HG03575 (cell line): ENCODE data around the gene SND1.

Experiments
- ATAC-seq: cut with Tn5 transposase; IDR thresholded peaks from one replicate; pipeline ENCODE4 v1.9.1; 2021; ENCODE audit not compliant: unreplicated experiment, insufficient number of reproducible peaks, low FRiP score; ENCODE audit errors: extremely low read depth

Gene SND1

DNA sequence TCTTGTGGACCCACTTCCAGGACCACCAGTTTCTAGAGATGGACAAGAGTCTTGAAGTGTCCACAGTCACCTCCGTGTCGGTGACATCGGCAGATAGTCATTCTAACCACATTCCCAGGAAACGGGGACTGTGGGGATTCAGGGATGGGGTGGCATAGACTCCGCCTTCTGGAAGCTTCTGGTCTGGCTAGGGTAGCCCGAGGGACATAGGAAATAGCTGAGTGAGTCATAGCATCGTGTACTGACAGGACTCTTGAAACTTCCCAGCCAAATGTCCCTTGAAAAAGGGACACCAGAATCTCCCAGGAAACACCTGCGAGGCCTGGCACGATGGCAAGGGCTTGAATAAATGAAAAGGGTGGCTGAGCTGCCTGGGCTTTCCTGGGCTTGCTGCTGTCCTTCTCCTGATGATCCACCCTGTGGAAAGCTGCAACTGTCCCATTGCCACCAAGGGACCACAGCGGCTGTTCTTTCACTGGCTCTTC, 463.4 kb downstream of the SND1 start:
- ATAC-seq, result no peak

DNA sequence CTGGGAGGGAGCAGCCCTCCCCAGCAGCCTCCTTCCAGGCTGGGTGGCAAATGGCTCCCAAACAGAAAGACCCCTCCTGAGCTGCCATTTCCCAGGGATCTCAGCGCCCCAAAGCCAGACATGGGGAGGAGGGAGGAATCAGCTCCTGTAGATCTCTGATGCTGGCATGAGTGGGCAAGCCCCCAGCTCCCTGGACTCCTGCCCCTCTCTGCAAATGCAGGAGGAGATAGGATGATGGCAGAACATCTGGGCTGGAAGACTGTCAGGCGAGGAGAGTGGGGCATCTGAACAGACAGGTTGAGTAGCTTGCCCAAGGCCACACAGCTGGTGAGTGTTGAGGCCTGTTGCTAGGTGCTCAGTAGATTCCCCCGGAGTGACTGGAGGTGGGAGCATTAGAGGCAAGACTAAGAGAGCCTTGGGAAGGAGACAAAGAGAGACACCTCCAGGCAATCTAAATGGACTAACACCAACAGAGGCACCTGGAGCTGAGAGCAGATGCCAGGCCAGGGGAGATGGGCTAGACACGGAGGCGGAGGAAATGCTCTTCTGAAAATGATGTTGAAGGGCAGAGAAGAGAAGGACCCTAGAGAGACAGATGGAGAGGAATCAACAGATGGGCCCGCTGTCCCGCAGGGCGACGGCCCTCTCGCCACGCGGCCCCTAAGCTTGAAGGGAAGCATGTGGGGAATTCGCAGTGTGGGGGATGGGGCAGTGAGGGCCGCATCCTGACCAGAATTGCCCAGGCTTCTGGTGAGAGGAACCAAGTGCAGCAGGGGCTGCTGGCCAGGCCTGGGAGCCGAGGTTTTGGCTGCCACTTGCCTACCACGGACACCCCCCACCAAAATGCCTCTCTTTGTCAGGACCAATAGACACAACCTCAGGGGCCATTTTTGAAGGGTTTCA, 464.1 kb downstream of the SND1 start:
- no peak for ATAC-seq

DNA sequence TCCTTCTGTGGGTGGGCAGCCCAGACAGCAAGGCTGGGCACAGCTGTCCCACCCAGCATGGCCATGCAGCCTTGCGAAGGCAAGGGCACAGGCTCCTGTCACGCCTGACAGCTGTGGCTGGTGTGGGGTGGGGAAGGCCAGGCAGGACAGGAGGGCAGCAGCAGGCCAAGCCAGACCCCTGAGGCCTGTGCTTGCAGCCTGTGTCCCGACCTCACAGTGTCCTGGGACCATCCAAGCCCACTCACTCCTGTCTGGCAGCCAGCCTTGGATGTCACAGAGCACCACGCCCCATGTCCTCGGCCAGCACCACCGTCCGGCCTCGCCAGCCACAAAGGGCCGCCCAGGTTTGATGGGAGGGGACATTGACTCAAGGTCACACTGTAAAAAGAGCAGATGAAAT, 464.7 kb downstream of the SND1 start:
- no peak for ATAC-seq

DNA sequence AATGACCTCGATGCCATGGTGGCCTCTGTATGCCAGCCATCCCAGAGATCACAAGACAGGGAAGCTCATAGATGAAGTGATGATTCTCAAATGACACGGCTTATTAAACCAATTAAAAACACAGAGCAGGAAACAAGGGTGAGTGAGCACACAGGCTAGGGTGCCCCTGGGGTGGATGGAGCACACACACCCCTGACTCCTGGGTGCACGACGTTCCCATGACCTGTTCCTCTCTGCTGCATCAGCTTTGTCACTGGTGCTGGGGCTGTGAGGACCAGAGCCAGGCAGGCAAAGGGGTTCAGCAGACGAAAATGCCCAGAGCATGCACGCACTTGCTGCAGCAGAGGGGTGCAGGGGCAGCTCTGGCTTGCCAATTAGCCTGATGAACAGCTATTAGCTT, 465.7 kb downstream of the SND1 start:
- ATAC-seq, result no peak

DNA sequence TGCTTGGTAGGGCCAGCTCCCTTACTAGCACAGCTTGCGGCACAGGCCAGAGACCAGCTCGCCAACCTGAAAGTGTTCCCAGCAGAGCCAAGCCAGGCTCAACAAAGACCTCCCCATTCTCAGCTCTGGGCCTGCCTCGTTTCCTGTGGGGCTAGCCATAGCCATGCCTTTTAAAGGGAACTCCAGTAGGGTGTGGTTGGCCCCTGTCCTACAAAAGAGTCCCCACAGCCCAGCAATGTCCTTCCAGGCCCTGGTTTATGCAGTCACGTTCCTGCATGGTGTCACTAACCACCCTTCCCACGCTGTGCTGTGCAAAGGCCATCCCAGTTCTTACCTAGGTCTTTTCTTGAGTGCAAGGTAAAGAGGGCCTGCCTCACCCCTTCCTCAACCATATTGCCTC, 467.0 kb downstream of the SND1 start:
- ATAC-seq, result no peak

DNA sequence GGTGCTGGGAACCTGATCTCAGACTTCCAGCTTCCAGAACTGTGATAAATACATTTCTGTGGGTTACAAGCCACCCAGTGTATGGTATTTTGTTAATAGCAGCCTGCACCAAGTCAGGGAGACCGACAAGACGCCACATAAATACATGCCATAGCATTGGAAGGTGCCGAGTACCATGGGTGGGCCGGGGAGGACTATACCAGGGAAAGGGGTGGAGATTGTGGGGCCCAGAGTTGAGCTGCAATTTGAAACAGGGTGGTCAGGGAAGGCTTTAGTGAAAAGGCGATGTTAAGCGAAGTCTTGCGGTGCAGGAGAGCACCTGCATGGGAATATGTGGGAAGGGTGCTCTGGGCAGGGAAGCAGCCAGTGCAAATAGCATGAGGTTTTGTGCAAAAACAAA, 468.1 kb downstream of the SND1 start:
- ATAC-seq, result no peak

DNA sequence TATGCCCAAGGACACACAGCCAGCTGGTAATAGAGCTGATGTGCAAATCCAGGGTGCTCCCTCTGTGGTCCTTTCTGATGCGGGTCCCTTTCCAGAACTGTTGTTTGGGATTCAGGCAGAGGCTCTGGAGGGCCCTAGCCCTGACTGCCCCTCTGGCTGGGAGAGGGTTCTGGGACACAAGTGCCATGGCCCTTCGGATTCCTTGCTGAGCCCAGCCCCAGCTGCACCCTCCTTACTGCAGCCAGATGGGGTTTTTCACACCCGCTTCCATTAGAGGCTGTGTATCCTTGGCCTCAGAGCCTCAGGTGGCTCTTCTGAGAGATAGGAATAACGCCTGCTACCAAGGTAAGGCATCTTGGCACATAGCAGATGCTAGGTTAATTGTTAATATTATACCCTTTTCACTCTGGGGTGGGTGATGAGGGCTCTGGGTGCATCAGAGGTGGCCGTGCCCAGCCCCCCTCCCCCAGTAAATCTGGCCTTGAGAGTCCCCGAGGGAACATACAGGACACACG, 469.0 kb downstream of the SND1 start:
- ATAC-seq, result no peak

DNA sequence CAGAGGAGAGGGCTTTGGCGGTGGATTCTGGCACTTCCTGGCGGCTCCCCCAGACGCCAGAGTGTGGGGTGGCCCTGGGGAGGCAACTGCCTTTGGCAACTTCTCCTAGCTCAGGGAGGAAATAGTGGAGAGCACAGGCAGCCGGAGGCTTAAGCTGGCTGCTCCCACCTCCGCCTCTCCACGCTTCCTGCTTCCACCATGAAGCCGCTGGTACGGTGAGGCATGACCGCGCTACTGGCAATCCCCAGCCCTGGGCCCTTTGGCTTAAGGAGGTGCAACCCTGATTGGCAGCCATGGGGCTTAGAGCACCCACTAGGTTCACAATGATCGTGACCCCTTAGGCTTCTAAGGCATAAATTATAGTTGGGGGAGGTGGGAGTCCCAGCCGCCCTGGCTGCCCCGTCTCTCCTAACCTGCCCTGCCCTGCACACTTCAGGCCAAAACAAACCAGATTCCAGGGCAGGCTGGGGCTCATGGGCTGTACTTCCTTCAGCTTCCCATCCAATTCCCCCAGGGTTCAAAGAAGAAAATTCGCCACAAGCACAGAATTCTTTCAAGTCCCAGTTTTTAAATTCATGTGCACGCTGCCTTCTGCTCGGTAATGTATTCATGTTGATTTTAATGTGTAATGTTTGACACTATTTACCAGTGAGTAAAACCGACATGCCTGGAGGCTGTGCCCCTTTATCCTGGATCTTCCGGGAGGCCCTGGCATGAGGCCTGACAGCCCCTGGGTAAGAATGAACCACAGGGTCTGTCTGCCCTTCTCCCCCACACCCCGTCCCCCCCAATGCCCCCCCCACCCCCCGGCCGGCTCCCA, 469.9 kb downstream of the SND1 start:
- no peak for ATAC-seq

DNA sequence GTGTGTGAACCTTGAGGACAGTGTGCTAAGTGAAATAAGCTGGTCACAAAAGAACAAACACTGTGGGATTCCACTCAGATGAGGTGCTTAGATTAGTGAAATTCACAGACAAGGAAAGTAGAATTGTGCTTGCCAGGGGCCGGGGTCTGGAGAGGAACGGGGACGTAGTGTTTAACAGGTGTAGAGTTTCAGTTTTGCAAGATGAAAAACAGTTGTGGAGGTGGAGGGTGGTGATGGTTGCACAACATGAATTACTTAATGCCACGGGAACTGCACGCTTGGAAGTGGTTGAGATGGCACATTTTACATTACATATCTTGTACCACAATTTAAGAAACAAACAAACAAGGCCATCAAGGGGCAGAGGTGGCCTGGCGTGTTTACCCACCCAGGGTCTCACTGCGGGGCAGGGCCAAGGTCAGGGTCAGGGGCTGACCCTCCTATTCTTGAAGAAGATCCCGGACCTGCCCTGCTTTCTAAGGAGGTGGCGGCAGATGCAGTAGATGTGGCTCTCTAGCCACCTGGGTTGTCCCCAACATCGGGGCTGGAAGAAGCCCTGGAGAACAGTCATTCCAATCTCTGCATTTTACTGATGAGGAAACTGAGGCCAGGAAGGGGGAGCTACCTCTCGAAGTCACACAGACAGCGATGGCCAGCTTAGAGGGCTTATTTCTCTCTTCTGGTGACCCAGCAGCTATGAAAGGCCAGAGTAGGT, 470.7 kb downstream of the SND1 start:
- ATAC-seq, result no peak

DNA sequence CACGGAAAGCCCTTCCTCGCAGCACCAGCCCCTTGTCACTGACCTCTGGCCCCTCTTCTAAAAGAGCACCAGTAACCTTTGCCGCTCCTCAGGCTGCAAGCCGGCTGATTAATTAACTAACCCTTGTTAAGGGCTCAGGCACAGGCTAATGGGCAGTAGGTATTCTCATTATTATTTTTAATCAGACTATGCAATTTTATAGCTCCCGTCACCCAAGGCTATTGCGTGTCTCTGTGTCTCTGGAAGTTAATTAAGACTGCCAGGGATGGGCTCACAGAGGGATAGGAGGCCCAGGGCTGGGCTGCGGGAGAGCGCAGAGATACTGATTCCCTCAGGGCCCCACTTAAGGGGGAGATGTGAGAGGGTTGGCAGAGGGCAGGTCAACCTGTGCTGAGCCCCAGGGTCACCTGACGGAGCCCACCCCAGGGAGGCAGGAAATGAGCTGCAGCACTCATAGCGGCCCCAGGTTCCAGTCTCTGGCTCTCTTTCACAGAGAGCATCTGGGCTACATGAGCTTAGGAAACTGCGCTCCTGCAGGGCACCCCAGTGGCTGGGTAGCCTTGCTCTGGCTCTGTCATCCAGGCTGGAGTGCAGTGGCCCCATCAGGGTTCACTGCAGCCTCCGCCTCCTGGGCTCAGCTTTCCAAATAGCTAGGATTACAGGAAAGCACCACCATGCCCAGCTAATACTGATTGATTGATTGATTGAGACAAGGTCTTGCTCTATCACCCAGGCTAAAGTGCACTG, 471.5 kb downstream of the SND1 start:
- ATAC-seq, result no peak

DNA sequence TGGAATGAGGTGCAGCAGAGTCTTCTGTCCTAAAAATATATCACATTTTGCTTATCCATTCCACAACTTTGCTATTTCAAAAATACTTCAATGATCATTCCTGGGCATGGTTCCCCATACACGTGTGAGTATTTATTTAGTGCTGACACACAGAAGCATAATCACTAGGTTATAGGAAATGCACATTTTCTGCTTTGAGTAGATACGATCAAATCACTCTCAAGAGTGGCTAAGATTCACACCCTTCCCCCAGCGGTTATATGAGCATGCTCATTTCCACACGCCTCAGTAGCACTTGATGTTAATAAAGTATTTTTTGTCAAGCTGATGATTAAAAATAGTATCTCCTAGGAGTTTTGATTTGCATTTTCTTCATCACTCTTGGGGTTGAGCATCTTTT, 472.8 kb downstream of the SND1 start:
- ATAC-seq, result no peak

DNA sequence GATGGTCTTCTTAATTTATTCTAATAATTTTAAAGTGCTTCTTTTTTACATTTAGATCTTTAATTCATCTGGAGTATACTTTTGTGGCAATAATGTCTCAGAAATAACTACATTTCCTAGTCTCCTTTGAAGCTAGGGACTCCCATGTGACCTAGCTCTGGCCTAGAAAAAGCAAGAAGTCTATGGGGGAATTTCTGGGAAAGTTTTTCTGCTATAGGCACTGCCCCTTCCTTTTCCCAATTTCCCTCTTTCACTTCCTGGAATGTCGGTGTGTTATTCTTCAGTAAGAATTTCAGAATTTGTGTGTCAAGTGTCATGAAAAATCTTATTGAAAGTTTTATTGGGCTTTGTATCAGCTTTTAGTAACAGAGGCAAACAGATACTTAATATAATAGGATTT, 473.8 kb downstream of the SND1 start:
- ATAC-seq, result no peak

DNA sequence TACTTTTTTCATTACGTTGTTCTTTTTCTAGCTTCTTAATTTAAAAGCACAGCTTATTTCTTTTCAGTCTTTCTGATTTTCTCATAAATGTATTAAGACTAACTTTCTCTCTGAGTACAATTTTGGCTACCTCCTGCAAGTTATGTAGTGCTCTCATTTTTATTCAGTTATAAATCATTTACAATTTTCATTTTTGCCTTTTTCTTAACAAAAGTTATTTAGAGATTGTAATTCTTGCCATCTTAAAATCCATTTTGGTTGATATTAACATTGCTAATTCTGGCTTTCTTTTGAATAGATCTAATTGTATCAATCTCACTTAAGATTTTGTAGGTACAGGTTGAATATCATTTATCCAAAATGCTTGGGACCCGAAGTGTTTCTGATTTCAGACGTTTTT, 476.4 kb downstream of the SND1 start:
- ATAC-seq, result no peak

DNA sequence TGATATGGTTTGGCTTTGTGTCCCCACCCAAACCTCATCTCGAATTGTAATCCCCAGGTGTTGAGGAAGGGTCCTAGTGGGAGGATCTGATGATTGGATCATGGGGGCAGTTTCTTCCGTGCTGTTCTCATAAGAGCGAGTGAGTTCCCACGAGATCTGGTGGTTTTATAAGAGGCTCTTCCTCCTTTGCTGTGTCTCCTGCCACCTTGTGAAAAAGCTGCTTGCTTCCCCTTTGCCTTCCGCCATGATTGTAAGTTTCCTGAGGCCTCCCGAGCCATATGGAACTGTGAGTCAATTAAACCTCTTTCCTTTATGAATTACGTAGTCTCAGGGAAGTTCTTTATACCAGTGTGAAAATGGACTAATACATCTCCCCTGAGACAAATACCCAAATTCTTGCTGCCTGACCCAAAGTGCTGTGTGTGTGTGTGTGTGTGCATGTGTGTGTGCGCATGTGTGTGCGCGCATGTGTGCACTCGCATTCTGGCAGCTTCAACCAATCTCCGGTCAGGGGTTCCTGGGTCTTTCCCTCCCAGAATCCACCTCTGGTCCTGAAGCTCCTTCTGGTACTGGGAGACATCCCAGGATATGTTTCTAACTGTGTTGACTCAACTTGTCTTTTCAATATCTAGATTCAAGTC, 477.4 kb downstream of the SND1 start:
- no peak for ATAC-seq

DNA sequence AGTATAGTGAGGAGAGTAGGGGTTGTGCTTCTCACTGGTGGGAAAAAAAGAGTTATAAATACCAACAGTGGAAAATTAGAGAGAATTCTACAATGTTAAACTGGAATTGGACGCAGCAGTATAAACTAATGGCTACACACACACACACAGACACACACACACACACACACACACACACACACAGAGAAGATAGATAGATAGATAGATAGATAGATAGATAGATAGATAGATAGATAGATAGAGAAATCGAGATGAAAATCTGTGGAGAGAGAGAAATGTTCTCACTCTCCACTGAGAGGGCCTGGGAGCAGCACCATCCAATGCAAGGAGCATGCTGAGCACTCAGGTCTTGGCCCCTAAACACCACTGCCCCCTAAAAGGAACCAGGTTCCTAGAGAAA, 479.1 kb downstream of the SND1 start:
- no peak for ATAC-seq

DNA sequence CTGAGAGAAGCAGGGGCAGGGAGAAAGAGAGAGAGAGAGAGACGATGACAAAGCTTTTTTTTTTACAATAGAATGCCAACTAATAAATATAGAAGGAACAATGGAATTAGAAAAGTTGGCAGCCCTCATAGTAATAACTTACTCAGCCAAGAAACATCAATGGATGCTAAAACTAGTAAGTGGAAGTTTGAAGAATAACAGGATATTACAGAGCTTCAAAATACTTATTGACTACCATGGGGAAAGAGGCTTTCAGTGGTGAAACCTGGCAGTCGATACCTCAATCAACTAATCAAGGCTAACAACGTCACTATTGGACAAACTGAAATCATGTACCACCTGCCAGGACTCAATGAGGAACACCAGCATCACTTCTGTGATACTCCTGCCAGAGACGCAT, 479.7 kb downstream of the SND1 start:
- no peak for ATAC-seq

DNA sequence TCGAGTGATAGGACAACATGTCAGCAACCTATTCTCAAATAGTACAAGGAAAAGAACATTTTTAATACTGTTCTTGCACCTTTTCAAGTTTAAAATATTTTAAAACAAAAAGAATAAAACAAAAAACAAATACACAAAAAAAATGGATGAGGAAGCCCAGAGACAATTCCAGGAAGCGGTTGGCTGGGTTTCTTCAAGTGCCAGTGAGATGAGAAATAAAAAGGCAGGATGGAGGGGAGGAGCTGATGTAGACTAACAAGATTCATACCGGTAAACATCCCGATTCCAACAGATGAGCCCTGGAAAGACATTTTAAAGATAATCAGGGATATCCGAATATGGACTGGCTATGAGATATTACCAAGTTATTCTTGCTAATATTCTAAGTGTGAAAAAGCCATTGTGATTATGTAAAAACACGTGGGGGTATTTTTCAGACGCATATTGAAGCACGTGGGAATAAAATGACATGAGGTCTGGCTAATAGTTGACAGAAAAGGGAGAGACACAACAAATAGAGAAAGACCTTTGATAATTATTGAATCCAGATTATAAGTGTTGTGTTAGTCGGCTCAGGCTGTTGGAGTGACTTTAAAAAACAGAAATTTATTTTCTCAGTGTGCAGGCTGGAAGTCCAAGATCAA, 480.6 kb downstream of the SND1 start:
- ATAC-seq, result no peak

DNA sequence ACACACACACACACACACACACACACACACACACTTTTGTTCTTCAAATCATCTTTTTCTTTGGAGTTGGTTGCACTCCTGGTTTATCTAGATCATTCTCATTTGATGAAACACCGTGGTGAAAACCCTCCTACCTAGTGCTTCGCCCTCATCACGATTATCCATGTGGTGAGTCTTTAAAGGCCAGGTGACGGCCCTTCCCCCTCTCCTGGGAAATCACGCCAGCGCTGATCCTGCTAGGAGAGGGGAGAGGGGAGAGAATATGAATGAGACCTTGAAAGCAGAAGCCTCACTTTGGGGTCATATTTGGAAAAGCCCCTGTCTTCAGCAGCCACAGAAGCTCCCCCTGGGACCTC, 483.1 kb downstream of the SND1 start:
- no peak for ATAC-seq
